ENCODE measurements around the gene IKZF3.

- TF ChIP-seq CTCF (IDR thresholded peaks at IDR 0.05) (no peak), EZH2phosphoT487 (IDR thresholded peaks at IDR 0.05; ENCODE audit: borderline replicate concordance, low read depth) (no peak)
Measured at GRCh38 chr17:39782481-39782880, 81.6 kb downstream of the IKZF3 start.

Measured in SK-N-SH (cell line).